H9 (cell line): Measurements from ENCODE around the gene CFP. TPM values are rescaled to one million over a fixed set of nuclear protein-coding genes. Genes with fewer than 3 reads are reported as not detected.
"Not testable (repeated sequence)": the region's sequence is repeated elsewhere in the genome, so short reads cannot be mapped to it uniquely, and the experiment has no call there.

Source experiments
- DNase-seq: peaks from one replicate; pipeline ENCODE4 v3.0.0-alpha.2; 2017
- H2AFZ ChIP-seq: one replicate; pipeline ENCODE4 v1.6.1; 2013; ENCODE audit warnings: mild to moderate bottlenecking, low read length, control low read depth, moderate library complexity
- H2AK5ac ChIP-seq: 2 replicates; pipeline ENCODE4 v1.6.1; 2013; ENCODE audit warnings: low read length, control low read depth, mixed read lengths; ENCODE audit not compliant: insufficient read length
- H2BK120ac ChIP-seq: one replicate; pipeline ENCODE4 v1.6.1; 2013; ENCODE audit warnings: low read depth, mild to moderate bottlenecking, low read length, control low read depth, inconsistent platforms; ENCODE audit not compliant: poor library complexity, severe bottlenecking
- H2BK12ac ChIP-seq: 2 replicates; pipeline ENCODE4 v1.6.1; 2013; ENCODE audit warnings: low read length, control low read depth, mixed read lengths, low read depth; ENCODE audit not compliant: insufficient read length
- H2BK15ac ChIP-seq: 2 replicates; pipeline ENCODE4 v1.6.1; 2013; ENCODE audit warnings: low read depth, low read length, control low read depth
- H2BK20ac ChIP-seq: one replicate; pipeline ENCODE4 v1.6.1; 2013; ENCODE audit warnings: low read depth, mild to moderate bottlenecking, low read length, control low read depth, inconsistent platforms; ENCODE audit not compliant: poor library complexity, severe bottlenecking
- H2BK5ac ChIP-seq: 2 replicates; pipeline ENCODE4 v1.6.1; 2013; ENCODE audit warnings: low read length, control low read depth, mixed read lengths; ENCODE audit not compliant: insufficient read length
- H3K14ac ChIP-seq: 2 replicates; pipeline ENCODE4 v1.6.1; 2013; ENCODE audit warnings: low read length, control low read depth; ENCODE audit not compliant: insufficient read depth
- H3K18ac ChIP-seq: 2 replicates; pipeline ENCODE4 v1.6.1; 2013; ENCODE audit warnings: low read depth, mild to moderate bottlenecking, mixed read lengths, low read length, control low read depth; ENCODE audit not compliant: insufficient read length
- H3K23ac ChIP-seq: 2 replicates; pipeline ENCODE4 v1.6.1; 2013; ENCODE audit warnings: low read length, control low read depth, mixed read lengths, low read depth; ENCODE audit not compliant: insufficient read length
- H3K23me2 ChIP-seq: 2 replicates; pipeline ENCODE4 v1.6.1; 2013; ENCODE audit warnings: low read depth, mild to moderate bottlenecking, mixed read lengths, low read length, control low read depth; ENCODE audit not compliant: insufficient read length, poor library complexity, severe bottlenecking
- H3K27ac ChIP-seq: 2 replicates; pipeline ENCODE4 v1.5.1; 2013; ENCODE audit warnings: low read length, control low read depth, mixed read lengths, low read depth; ENCODE audit not compliant: insufficient read length
- H3K27me3 ChIP-seq: 2 replicates; pipeline ENCODE4 v1.6.1; 2013; ENCODE audit warnings: low read length, control low read depth, inconsistent platforms; ENCODE audit not compliant: insufficient read depth
- H3K4ac ChIP-seq: 2 replicates; pipeline ENCODE4 v1.6.1; 2013; ENCODE audit warnings: low read depth, mild to moderate bottlenecking, control low read depth, inconsistent platforms, low read length, moderate library complexity
- H3K4me1 ChIP-seq: 2 replicates; pipeline ENCODE4 v1.6.1; 2013; ENCODE audit warnings: low read length, control low read depth, inconsistent platforms; ENCODE audit not compliant: insufficient read depth
- H3K4me2 ChIP-seq: 2 replicates; pipeline ENCODE4 v1.6.1; 2013; ENCODE audit warnings: low read length, control low read depth, mixed read lengths; ENCODE audit not compliant: insufficient read length, insufficient read depth
- H3K56ac ChIP-seq: 2 replicates; pipeline ENCODE4 v1.6.1; 2013; ENCODE audit warnings: low read depth, mild to moderate bottlenecking, mixed read lengths, low read length, control low read depth; ENCODE audit not compliant: insufficient read length
- H3K79me1 ChIP-seq: 2 replicates; pipeline ENCODE4 v1.6.1; 2013; ENCODE audit warnings: low read depth, mild to moderate bottlenecking, moderate library complexity, low read length, control low read depth, inconsistent platforms; ENCODE audit not compliant: insufficient read depth, poor library complexity, severe bottlenecking
- H3K79me2 ChIP-seq: 2 replicates; pipeline ENCODE4 v1.6.1; 2013; ENCODE audit warnings: low read length, control low read depth, inconsistent platforms; ENCODE audit not compliant: insufficient read depth
- H3K9ac ChIP-seq: 2 replicates; pipeline ENCODE4 v1.6.1; 2013; ENCODE audit warnings: low read length, control low read depth, mixed read lengths; ENCODE audit not compliant: insufficient read length; ENCODE audit errors: extremely low read depth
- H3K9me3 ChIP-seq: one replicate; pipeline ENCODE4 v1.6.1; 2013; ENCODE audit warnings: low read depth, low read length, inconsistent platforms; ENCODE audit not compliant: control insufficient read depth
- H3T11ph ChIP-seq: one replicate; pipeline ENCODE4 v1.6.1; 2013; ENCODE audit warnings: mild to moderate bottlenecking, low read length, control low read depth, inconsistent platforms
- H4K20me1 ChIP-seq: one replicate; pipeline ENCODE4 v1.6.1; 2013; ENCODE audit not compliant: control insufficient read depth, insufficient read length, insufficient read depth
- H4K5ac ChIP-seq: 2 replicates; pipeline ENCODE4 v1.6.1; 2013; ENCODE audit warnings: low read depth, mild to moderate bottlenecking, mixed read lengths, low read length, control low read depth; ENCODE audit not compliant: insufficient read length
- H4K8ac ChIP-seq: replicated peaks from 2 replicates; pipeline ENCODE4 v1.6.1; 2013; ENCODE audit warnings: low read length, control low read depth, mixed read lengths, low read depth; ENCODE audit not compliant: insufficient read length
- H4K91ac ChIP-seq: 2 replicates; pipeline ENCODE4 v1.6.1; 2013; ENCODE audit warnings: low read depth, mild to moderate bottlenecking, moderate library complexity, mixed read lengths, low read length, control low read depth; ENCODE audit not compliant: insufficient read length
- H3K27ac Mint-ChIP-seq, 3 experiments: 2 replicates in 2 of 3; 3 replicates in 1 of 3; pipeline ENCODE4 v1.8.0; 2020 to 2021; ENCODE audit warnings: mixed read lengths in 3 of 3, mild to moderate bottlenecking in 1 of 3, moderate library complexity in 1 of 3
- H3K27me3 Mint-ChIP-seq: 2 replicates; pipeline ENCODE4 v1.8.0; 2021; ENCODE audit warnings: low read depth, mild to moderate bottlenecking, moderate library complexity, mixed read lengths
- H3K36me3 Mint-ChIP-seq, 3 experiments: 2 replicates in 2 of 3; 3 replicates in 1 of 3; pipeline ENCODE4 v1.8.0; 2020 to 2021; ENCODE audit warnings: low read depth in 3 of 3, mixed read lengths in 3 of 3; ENCODE audit not compliant: insufficient read depth in 1 of 3
- H3K4me1 Mint-ChIP-seq, 2 experiments: 2 replicates each; pipeline ENCODE4 v1.8.0; 2020; ENCODE audit warnings: mixed read lengths in 2 of 2
- H3K4me3 Mint-ChIP-seq, 2 experiments: 2 replicates in 1 of 2; 3 replicates in 1 of 2; pipeline ENCODE4 v1.8.0; 2020 to 2021; ENCODE audit warnings: mild to moderate bottlenecking in 2 of 2, mixed read lengths in 2 of 2, moderate library complexity in 1 of 2
- H3K9me3 Mint-ChIP-seq, 2 experiments: 2 replicates in 1 of 2; 3 replicates in 1 of 2; pipeline ENCODE4 v1.8.0; 2020; ENCODE audit warnings: mild to moderate bottlenecking in 2 of 2, mixed read lengths in 2 of 2, moderate library complexity in 1 of 2
- CTCF ChIP-seq: fragments of 200-600 bp; sonication (generic); conservative IDR thresholded peaks from 3 replicates; pipeline ENCODE4 v1.8.0; 2021; ENCODE audit warnings: antibody characterized with exemption, mild to moderate bottlenecking
- WGBS: extraction: QIAGEN DNeasy Blood & Tissue Kit; methylation state at CpG from one replicate; pipeline ENCODE4 v1.1.7; 2013; ENCODE audit warnings: missing lambda C conversion rate, low lambda C conversion rate, mixed read lengths; ENCODE audit not compliant: insufficient read length; ENCODE audit errors: extremely low coverage; 5-methylcytosine and 5-hydroxymethylcytosine counted together
- total RNA-seq: library from RNA; stranded (reverse); gene quantifications from 2 replicates; pipeline ENCODE4 v1.2.1, GENCODE V29; 2021

Gene CFP
- total RNA-seq, 1 experiment from 2014 or later: 2.3 TPM

GRCh38 chrX:47605024-47605423, 24.7 kb downstream of the CFP start:
- no CpG with 5 or more reads among the region's 9 CpGs for WGBS
- no peak overlapping the region for H2AK5ac ChIP-seq
- H3K36me3 Mint-ChIP-seq: peaks cover 5 to 8% (median 7%) of the 10 kb centered on the region in 3 experiments; a peak in 6 of 7 replicates
- no peak overlapping the region for H2BK15ac ChIP-seq
- no peak overlapping the region for H3K27ac ChIP-seq
- H3K9ac ChIP-seq: no peak overlapping the region
- DNase-seq: no peak
- H3K27me3 ChIP-seq: no peaks in the 10 kb centered on the region
- H3K27me3 Mint-ChIP-seq: no peaks in the 10 kb centered on the region; the same call in 1 of the 2 replicates
- H3K79me1 ChIP-seq: no peaks in the 10 kb centered on the region
- no peaks in the 10 kb centered on the region for H4K20me1 ChIP-seq
- H2BK5ac ChIP-seq: no peak overlapping the region
- H4K91ac ChIP-seq: no peak overlapping the region
- H3K18ac ChIP-seq: no peak overlapping the region
- H2BK20ac ChIP-seq: no peak overlapping the region
- no peaks in the 10 kb centered on the region for H3K79me2 ChIP-seq
- no peak overlapping the region for H3T11ph ChIP-seq
- no peak overlapping the region for H3K56ac ChIP-seq
- H2BK120ac ChIP-seq: no peak overlapping the region
- H3K4me1 ChIP-seq: no peaks in the 10 kb centered on the region; the same call in 1 of the 2 replicates
- no peak overlapping the region for H4K5ac ChIP-seq
- H4K8ac ChIP-seq: no peak overlapping the region
- H3K14ac ChIP-seq: no peak overlapping the region
- H2BK12ac ChIP-seq: no peak overlapping the region
- no peak overlapping the region for H3K4me3 Mint-ChIP-seq
- H2AFZ ChIP-seq: no peak overlapping the region
- H3K9me3 Mint-ChIP-seq: peaks cover 57 to 67% of the 10 kb centered on the region in 2 experiments
- peaks cover 6 to 17% of the 10 kb centered on the region in 2 experiments for H3K4me1 Mint-ChIP-seq
- no peak for TF ChIP-seq CTCF
- no peak overlapping the region for H3K27ac Mint-ChIP-seq
- H3K23me2 ChIP-seq: no peaks in the 10 kb centered on the region
- H3K4ac ChIP-seq: no peak overlapping the region
- H3K4me2 ChIP-seq: no peak overlapping the region
- peaks cover 10% of the 10 kb centered on the region for H3K9me3 ChIP-seq
- no peak overlapping the region for H3K23ac ChIP-seq

- H3K9ac ChIP-seq, H3K4me1 Mint-ChIP-seq, H2BK120ac ChIP-seq, H2BK15ac ChIP-seq, H3K36me3 Mint-ChIP-seq, H4K91ac ChIP-seq, H3K27me3 Mint-ChIP-seq, H3K79me2 ChIP-seq, H2BK20ac ChIP-seq, H3K27ac ChIP-seq, H2AK5ac ChIP-seq, H3K79me1 ChIP-seq, H2BK12ac ChIP-seq, H3K23me2 ChIP-seq, H3K4me2 ChIP-seq, H3K18ac ChIP-seq, H3K23ac ChIP-seq, H3K4ac ChIP-seq, H4K8ac ChIP-seq, H3K9me3 ChIP-seq, H3K4me3 Mint-ChIP-seq, H3K27me3 ChIP-seq, H3K14ac ChIP-seq, H2BK5ac ChIP-seq, H3K27ac Mint-ChIP-seq, H3K4me1 ChIP-seq, H3T11ph ChIP-seq, H3K56ac ChIP-seq, H2AFZ ChIP-seq, H4K20me1 ChIP-seq, H4K5ac ChIP-seq, DNase-seq: not testable (repeated sequence)
- no CpG with 5 or more reads among the region's 4 CpGs for WGBS
- peaks cover 50 to 61% of the 10 kb centered on the region in 2 experiments for H3K9me3 Mint-ChIP-seq
Measured at GRCh38 chrX:47603125-47603524, 26.6 kb downstream of the CFP start.
